Measurements from ENCODE around the gene CDC27.
"Not testable (repeated sequence)": the region's sequence is repeated elsewhere in the genome, so short reads cannot be mapped to it uniquely, and the experiment has no call there.

The CDC27 gene

DNA sequence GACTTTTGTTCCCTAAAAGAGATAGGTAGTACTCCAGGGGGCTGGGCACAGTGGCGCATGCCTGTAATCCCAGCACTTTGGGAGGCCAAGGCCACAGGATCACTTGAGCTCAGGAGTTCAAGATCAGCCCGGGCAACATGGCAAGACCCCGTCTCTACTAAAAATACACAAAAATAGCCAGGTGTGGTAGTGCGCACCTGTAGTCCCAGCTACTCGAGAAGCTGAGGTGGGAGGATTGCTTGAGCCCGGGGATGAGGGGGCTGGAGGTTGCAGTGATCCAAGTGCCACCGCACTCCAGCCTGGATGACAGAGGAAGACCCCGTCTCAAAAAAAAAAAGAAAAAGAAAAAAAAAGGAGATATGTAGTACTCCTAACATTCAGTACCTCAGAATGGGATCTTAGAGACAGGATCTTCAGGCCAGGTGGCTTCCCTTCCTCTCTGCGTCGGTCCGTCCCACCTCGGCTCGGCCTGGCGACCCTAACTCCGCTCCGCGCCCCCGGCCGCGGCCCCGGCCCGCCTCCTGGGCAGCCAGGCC lies 89.6 kb downstream of the CDC27 start:
- peak in 2 of 42 donors; percentile 4 to 6 for DNase-seq
- intact Hi-C loops (cut with DNase I), result no loop called here

GRCh38 chr17:47096343-47096742 lies 92.8 kb downstream of the CDC27 start:
- DNase-seq, result no peak
- intact Hi-C loops (cut with DNase I), result no loop called here

DNA sequence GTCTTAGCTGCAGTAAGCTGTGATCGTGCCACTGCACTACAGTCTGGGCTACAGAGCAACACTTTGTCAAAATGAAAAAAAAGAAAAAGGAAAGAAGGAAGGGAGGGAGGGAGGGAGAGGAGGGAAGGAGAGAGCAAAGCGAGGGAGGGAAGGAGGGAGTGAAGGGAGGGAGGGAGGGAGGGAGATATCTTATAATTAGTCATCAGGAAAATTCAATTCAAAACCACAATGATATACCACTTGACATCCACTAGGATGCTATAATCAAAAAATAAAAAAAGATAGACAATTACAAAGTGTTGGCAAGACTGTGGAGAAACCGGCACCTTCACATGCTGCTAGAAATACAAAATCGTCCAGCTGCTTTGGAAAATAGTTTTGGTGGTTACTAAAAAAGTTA lies 93.8 kb downstream of the CDC27 start:
- intact Hi-C loops (cut with DNase I), result no loop called here
- DNase-seq, result no peak

DNA sequence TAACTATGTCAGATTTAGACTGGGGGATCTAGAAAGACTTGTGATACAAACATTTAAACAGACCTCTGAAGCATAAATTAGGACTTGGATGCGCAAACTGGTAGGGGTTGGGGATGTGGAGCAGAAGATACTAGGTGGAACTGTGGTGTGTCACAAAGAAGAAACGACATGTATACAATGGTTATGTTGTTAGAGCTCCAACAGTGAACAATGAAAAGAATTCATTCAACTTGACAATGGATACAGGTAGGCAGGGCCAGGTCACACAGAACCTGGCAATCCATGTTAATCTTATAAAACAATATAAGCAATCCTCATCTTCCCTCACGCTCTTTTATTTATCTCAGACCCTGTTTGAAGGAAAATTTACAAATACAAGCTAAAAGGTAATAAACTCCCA lies 102.0 kb downstream of the CDC27 start:
- no peak for DNase-seq
- intact Hi-C loops (cut with DNase I), result no loop called here

DNA sequence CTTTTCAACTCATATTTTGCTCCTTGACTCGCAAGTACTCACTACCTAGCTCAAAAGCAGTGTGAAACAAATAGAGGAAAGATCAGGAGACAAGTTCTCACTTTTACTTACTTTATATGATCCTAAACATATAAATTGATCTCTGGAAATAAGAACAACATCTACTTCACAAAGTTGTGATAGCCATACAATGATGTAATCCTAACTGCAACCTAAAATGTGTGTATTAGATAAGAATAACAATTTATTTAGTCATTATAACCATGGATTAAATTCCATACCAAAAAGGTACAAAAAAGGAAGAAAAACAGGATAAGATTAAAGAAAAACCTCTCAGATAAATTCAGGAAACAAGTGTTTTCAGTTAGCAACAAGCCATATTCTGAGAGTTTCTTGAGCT lies 103.4 kb downstream of the CDC27 start:
- intact Hi-C loops (cut with DNase I), result no loop called here
- no peak for DNase-seq

GRCh38 chr17:47078801-47079200 lies 110.3 kb downstream of the CDC27 start:
- no peak for DNase-seq
- intact Hi-C loops (cut with DNase I), result no loop called here

DNA sequence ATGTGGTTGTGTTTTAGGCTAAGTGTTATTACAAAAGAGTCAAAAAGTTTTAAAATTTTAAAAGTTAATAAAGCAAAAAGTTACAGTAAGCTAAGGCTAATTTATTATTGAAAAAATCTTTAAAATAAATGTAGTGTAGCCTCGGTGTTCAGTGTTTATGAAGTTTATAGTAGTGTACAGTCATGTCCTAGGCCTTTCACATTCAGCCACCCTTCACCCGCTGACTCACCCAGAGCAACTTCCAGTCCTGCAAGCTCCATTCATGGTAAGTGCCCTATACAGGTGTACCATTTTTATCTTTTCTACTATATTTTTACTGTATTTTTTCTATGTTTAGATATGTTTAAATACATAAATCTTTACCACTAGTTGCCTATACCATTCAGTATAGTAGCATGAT lies 111.5 kb downstream of the CDC27 start:
- no peak for DNase-seq
- intact Hi-C loops (cut with DNase I), result no loop called here

- intact Hi-C loops (cut with DNase I), result no loop called here
- no peak for DNase-seq
Observed at GRCh38 chr17:47076171-47076570, 112.9 kb downstream of the CDC27 start.

GRCh38 chr17:47074361-47074760 lies 114.7 kb downstream of the CDC27 start:
- DNase-seq; intact Hi-C loops (cut with DNase I): not testable (repeated sequence)

DNA sequence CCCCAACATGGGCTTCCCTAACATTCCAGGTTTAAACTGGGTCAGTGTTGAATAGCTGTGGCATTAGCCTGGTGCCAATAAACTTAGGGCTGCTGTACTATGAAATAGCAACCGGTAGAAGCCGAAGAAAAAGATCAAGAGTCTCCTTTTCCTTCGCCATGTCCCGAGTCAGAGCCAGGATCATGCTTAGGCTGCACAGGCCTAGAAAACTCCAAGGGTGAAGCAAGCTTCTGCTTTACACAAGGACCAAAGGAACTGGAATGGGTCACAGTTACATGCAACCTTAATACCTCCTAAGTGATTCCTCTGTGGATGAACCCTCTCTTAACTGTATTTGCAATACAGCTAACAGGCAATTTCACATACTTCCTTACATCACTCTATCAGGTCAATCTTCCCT lies 115.5 kb downstream of the CDC27 start:
- DNase-seq; intact Hi-C loops (cut with DNase I): not testable (repeated sequence)

- intact Hi-C loops (cut with DNase I), result no loop called here
- DNase-seq, result peak in 35 of 42 donors; percentile 7 to 61 (median 35)
Observed at GRCh38 chr17:47072886-47073285, 116.2 kb downstream of the CDC27 start.

- DNase-seq; intact Hi-C loops (cut with DNase I): not testable (repeated sequence)
Observed at GRCh38 chr17:47071171-47071570, 117.9 kb downstream of the CDC27 start.

DNA sequence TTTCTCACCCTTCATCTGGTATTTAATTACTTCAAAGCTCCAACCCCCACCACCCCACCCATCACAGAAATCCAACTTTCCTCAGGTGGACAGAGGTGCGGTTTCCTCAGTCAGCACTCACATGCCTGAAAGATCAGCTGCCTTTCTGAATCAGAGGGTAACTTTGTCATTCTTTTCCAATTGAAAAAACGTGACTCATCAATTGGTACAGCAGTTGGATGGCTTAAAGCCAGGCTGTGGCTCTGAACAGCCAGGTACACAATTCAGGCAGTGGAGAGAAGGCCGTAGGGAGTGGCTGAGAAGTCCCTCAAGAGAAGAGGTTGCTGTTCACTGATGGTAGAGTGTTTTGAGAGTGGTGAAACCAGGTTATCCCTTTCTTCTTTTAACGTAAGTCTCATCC lies 118.8 kb downstream of the CDC27 start:
- DNase-seq, result not testable (repeated sequence)

More for the DNA sequence above, 118.8 kb downstream of the CDC27 start:
- intact Hi-C loops (cut with DNase I), result not testable (repeated sequence)
